Transverse colon (tissue), 4 donors: ENCODE results near the gene AKAP1. TPM values are rescaled to one million over a fixed set of nuclear protein-coding genes. Genes with fewer than 3 reads are reported as not detected.
"Not testable (repeated sequence)": the region's sequence is repeated elsewhere in the genome, so short reads cannot be mapped to it uniquely, and the experiment has no call there.

Experiments used
- DNase-seq: peaks from one replicate; pipeline ENCODE4 v3.0.0-alpha.2; 2019
- H3K27ac ChIP-seq, 4 donors: fragments of 200-600 bp; sonication (generic); 2 replicates each; pipeline ENCODE4 v1.5.1; 2016 to 2018; ENCODE audit warnings: inconsistent platforms in 4 of 4
- H3K27me3 ChIP-seq: fragments of 200-600 bp; sonication (generic); 2 replicates; pipeline ENCODE4 v1.5.1; 2017; ENCODE audit warnings: inconsistent platforms
- H3K36me3 ChIP-seq, 4 donors: fragments of 200-600 bp; sonication (generic); 2 replicates each; pipeline ENCODE4 v1.5.1; 2017 to 2019; ENCODE audit warnings: inconsistent platforms in 4 of 4
- H3K4me1 ChIP-seq, 4 donors: fragments of 200-600 bp; sonication (generic); 2 replicates each; pipeline ENCODE4 v1.5.1; 2017 to 2020; ENCODE audit warnings: inconsistent platforms in 4 of 4
- H3K4me3 ChIP-seq, 4 donors: fragments of 200-600 bp; sonication (generic); 1 replicate in 1 of 4; 2 replicates in 3 of 4; pipeline versions ENCODE4 v1.5.1 to v1.6.1; 2017 to 2019; ENCODE audit warnings: inconsistent platforms in 4 of 4
- H3K9me3 ChIP-seq, 2 donors: fragments of 200-600 bp; sonication (generic); 2 replicates each; pipeline ENCODE4 v1.5.1; 2017 to 2019; ENCODE audit warnings: inconsistent platforms in 2 of 2
- EP300 ChIP-seq: sonication (generic); formaldehyde crosslinking; IDR thresholded peaks from one replicate; pipeline ENCODE4 v1.6.1; 2017; ENCODE audit warnings: antibody characterized with exemption, low read depth
- POLR2A ChIP-seq: fragments of 450-650 bp; IDR thresholded peaks from one replicate; pipeline ENCODE4 v1.6.1; 2016; ENCODE audit warnings: antibody characterized with exemption, mild to moderate bottlenecking, moderate library complexity
- POLR2AphosphoS5 ChIP-seq, 3 donors: sonication (generic); formaldehyde crosslinking; IDR thresholded peaks; one replicate each; pipeline ENCODE4 v1.6.1; 2016; ENCODE audit warnings: antibody characterized with exemption in 3 of 3
- whole genome bisulfite sequencing, 2 donors: methylation state at CpG; one replicate each; pipeline ENCODE4 v1.1.5; 2018; ENCODE audit warnings: low coverage in 1 of 2; 5-methylcytosine and 5-hydroxymethylcytosine counted together
- in situ Hi-C, 4 donors: fragments of 200-750 bp; cut with MboI; loops; one replicate each; pipeline versions ENCODE4 v1.15.0 to v1.15.1; 2017; ENCODE audit warnings: low sequenced_read_pairs in 3 of 4, low pct_ligation_motif_present in 1 of 4, low pct_unique_long_range_greater_than_20kb in 1 of 4
- intact Hi-C: fragments of 100-400 bp; cut with DNase I; formaldehyde crosslinking; loops from one replicate; pipeline ENCODE4 v1.15.1; 2023; ENCODE audit warnings: low total_unique reads
- total RNA-seq, 4 donors: library from RNA; depleted of rRNA; stranded (reverse); fragments of >200 nt; gene quantifications; one replicate each; pipeline ENCODE4 v1.1.0, GENCODE V29; 2016
- TF ChIP-seq, protein P1 (sequence below), 5 experiments: fragments of 200-600 bp in 3 of 5; fragments of 450-650 bp in 2 of 5; sonication (generic) in 3 of 5; IDR thresholded peaks; 1 replicate in 2 of 5; 2 replicates in 3 of 5; pipeline ENCODE4 v1.5.1; 2016 to 2017; ENCODE audit warnings: antibody characterized with exemption in 5 of 5, inconsistent platforms in 3 of 5, mild to moderate bottlenecking in 2 of 5, moderate library complexity in 1 of 5

Gene AKAP1
- total RNA-seq, 4 donors from 2014 or later, result 137 to 193 (median 171) TPM

DNA sequence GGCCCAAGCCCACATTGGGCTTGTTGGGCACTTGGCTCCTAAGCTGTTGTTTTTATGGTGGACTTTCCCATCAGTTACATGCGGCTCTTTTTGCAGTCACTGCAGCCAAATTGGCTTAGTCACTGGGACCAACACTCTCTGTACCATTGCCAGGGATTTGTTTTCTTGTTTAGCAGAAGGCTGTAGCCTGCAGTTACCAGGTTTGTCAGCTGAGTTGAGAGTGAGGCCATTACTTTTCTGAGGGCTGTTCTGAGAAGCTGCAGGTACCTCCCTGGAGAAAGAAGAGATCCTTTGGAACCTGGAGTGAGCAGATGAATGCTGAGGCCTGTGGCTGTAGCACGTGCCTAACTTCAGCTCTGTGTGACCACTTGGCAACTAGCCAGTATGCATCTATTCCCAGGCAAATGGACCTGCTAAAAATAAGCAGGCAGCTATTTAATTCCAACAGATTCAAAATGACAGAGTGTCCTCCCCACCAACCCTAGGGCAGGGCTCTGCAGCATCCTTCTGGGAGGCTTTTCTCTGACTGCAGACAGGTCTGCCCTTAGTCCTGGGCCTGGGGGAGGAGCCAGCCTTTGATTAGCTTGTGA, 12.9 kb downstream of the AKAP1 start:
- H3K27ac ChIP-seq, result peak overlapping the region; percentile 34 to 99 (median 62)
- intact Hi-C loops (no loop called here), in situ Hi-C loops (no loop called here)
- TF ChIP-seq POLR2AphosphoS5 (IDR thresholded peaks at IDR 0.05) (no peak), POLR2A (no peak), EP300 (no peak)
- TF ChIP-seq, protein P1, sequence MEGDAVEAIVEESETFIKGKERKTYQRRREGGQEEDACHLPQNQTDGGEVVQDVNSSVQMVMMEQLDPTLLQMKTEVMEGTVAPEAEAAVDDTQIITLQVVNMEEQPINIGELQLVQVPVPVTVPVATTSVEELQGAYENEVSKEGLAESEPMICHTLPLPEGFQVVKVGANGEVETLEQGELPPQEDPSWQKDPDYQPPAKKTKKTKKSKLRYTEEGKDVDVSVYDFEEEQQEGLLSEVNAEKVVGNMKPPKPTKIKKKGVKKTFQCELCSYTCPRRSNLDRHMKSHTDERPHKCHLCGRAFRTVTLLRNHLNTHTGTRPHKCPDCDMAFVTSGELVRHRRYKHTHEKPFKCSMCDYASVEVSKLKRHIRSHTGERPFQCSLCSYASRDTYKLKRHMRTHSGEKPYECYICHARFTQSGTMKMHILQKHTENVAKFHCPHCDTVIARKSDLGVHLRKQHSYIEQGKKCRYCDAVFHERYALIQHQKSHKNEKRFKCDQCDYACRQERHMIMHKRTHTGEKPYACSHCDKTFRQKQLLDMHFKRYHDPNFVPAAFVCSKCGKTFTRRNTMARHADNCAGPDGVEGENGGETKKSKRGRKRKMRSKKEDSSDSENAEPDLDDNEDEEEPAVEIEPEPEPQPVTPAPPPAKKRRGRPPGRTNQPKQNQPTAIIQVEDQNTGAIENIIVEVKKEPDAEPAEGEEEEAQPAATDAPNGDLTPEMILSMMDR (IDR thresholded peaks at IDR 0.05), result no peak
- H3K36me3 ChIP-seq, result no peaks in the 10 kb centered on the region
- no peak overlapping the region for H3K4me3 ChIP-seq
- H3K9me3 ChIP-seq, result no peaks in the 10 kb centered on the region
- H3K27me3 ChIP-seq, result no peaks in the 10 kb centered on the region
- no peak for DNase-seq
- H3K4me1 ChIP-seq, result peaks cover 20 to 88% (median 36%) of the 10 kb centered on the region in 4 donors
- 20 to 37% methylated on average over 1 to 2 of the region's 2 CpGs for whole genome bisulfite sequencing, 2 donors

DNA sequence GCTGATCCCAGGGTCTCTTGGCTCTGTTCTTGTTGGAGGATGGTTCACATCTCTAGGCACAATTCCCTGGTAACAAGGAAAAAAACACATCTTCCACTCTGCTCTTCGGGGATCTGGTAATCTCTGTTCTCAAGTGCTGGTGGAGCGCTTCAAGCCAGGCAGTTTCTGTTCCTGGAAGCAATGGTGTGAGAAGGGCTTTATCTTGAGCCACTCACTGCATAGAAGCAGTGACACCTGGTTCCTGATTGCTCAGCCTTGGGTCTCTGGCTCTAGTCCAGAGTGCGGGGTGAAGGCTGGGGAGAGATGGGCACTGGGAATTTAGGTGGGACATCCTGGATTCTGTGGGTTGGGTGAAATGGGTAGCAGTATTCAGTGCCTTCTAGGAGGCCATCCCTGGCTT, 14.1 kb downstream of the AKAP1 start:
- Histone ChIP-seq H3K27ac (peak overlapping the region; percentile 36 to 99 (median 62)), H3K4me1 (peaks cover 20 to 81% (median 36%) of the 10 kb centered on the region in 4 donors), H3K27me3 (no peaks in the 10 kb centered on the region), H3K4me3 (no peak overlapping the region), H3K36me3 (no peaks in the 10 kb centered on the region), H3K9me3 (no peaks in the 10 kb centered on the region)
- intact Hi-C loops, result no loop called here
- TF ChIP-seq, protein P1 (IDR thresholded peaks at IDR 0.05), result no peak
- no peak for TF ChIP-seq POLR2AphosphoS5 (IDR thresholded peaks at IDR 0.05)
- no peak for TF ChIP-seq EP300
- no peak for TF ChIP-seq POLR2A
- in situ Hi-C loops, result no loop called here
- WGBS, 2 donors, result 72% methylated on average over 3 of the region's 3 CpGs; no CpG with 5 or more reads in 1 of the 2 donors
- no peak for DNase-seq

GRCh38 chr17:57102122-57102521, 17.1 kb downstream of the AKAP1 start:
- no peak for DNase-seq
- TF ChIP-seq POLR2A, result no peak
- TF ChIP-seq POLR2AphosphoS5 (IDR thresholded peaks at IDR 0.05), result no peak
- no peak for TF ChIP-seq EP300
- TF ChIP-seq, protein P1 (IDR thresholded peaks at IDR 0.05), result no peak
- Histone ChIP-seq H3K9me3 (no peaks in the 10 kb centered on the region), H3K36me3 (no peaks in the 10 kb centered on the region), H3K4me3 (no peak overlapping the region), H3K4me1 (peaks cover 16 to 87% (median 44%) of the 10 kb centered on the region in 4 donors), H3K27ac (no peak overlapping the region), H3K27me3 (no peaks in the 10 kb centered on the region)
- intact Hi-C loops (no loop called here), in situ Hi-C loops (loop anchor here in 1 of 4 donors (25.0 kb wide), 1 partner anchor 265 kb away; the partner anchor contains the start of genes C17orf67 and DGKE)
- WGBS, 2 donors, result 84 to 85% methylated on average over 3 to 4 of the region's 4 CpGs

DNA sequence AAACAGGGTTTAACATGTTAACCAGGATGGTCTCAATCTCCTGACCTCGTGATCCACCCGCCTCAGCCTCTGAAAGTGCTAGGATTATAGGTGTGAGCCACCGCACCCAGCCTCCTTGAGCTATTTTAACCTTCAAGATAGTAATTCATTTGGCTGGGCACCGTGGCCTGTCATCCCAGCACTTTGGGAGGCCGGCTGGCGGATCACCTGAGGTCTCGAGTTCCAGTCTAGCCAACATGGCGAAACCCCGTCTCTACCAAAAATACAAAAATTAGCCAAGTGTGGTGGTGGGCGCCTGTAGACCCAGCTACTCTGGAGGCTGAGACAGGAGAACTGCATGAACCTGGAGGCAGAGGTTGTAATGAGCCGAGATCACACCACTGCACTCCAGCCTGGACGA, 17.6 kb downstream of the AKAP1 start:
- peaks cover 18 to 86% (median 44%) of the 10 kb centered on the region in 4 donors for H3K4me1 ChIP-seq
- H3K27ac ChIP-seq, H3K9me3 ChIP-seq, intact Hi-C loops, DNase-seq, H3K36me3 ChIP-seq, H3K27me3 ChIP-seq, H3K4me3 ChIP-seq: not testable (repeated sequence)
- in situ Hi-C loops, result loop anchor here in 1 of 4 donors (25.0 kb wide), 1 partner anchor 265 kb away; the partner anchor contains the start of genes C17orf67 and DGKE
- WGBS, 2 donors, result 89 to 96% methylated on average over 10 to 12 of the region's 12 CpGs
